Fibroblast of peridontal ligament (primary cell): ENCODE data around the gene FBL.

ENCODE experiments used
- DNase-seq: peaks from one replicate; pipeline ENCODE4 v3.0.0-alpha.2; 2010; ENCODE audit errors: extremely low read depth

FBL gene

DNA sequence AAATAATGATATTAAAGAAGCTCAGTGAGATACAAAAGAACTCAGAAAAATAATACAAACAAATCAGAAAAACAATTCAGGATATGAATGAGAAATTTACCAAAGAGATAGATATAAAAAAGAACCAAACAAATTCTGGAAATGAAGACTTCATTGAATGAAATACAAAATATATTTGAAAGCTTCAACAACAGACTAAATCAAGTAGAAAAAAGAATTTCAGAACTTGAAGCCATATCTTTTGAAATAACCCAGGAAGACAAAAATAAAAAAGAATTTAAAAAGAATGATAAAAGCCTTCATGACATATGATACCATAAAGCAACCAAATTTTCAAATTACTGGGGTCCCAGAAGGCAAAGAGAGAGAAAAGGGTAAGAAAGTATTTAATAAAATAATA lies 57.9 kb downstream of the FBL start:
- no peak for DNase-seq
